ENCODE data around the gene GNE. TPM values are rescaled to one million over a fixed set of nuclear protein-coding genes. Genes with fewer than 3 reads are reported as not detected.

Gene GNE
- total and polyA plus RNA-seq, 10 of the 15 experiments (the other 5 are each of a cell fraction or from before 2014, with no cell fraction given) = 4.1 to 13.6 (median 10.7) TPM

GRCh38 chr9:36258208-36258995, at the start of gene GNE (continued):
- TF ChIP-seq, protein P1, sequence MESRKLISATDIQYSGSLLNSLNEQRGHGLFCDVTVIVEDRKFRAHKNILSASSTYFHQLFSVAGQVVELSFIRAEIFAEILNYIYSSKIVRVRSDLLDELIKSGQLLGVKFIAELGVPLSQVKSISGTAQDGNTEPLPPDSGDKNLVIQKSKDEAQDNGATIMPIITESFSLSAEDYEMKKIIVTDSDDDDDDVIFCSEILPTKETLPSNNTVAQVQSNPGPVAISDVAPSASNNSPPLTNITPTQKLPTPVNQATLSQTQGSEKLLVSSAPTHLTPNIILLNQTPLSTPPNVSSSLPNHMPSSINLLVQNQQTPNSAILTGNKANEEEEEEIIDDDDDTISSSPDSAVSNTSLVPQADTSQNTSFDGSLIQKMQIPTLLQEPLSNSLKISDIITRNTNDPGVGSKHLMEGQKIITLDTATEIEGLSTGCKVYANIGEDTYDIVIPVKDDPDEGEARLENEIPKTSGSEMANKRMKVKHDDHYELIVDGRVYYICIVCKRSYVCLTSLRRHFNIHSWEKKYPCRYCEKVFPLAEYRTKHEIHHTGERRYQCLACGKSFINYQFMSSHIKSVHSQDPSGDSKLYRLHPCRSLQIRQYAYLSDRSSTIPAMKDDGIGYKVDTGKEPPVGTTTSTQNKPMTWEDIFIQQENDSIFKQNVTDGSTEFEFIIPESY (IDR thresholded peaks at IDR 0.05) = no peak
- TF ChIP-seq PAX8 (IDR thresholded peaks at IDR 0.05) (no peak), MAX (IDR thresholded peaks at IDR 0.05; ENCODE audit: low read depth, low read length) (peak; percentile 94), ATF7 (IDR thresholded peaks at IDR 0.05; ENCODE audit: low read depth) (peak; percentile 54; the same call in 1 of the 2 replicates), CEBPB (IDR thresholded peaks at IDR 0.05; ENCODE audit: borderline replicate concordance in 1 of 2, low read depth in 2 of 2, low read length in 2 of 2) (no peak), E2F4 (IDR thresholded peaks at IDR 0.05; ENCODE audit: low read depth, low read length) (peak; percentile 61; the same call in 1 of the 2 replicates), NFXL1 (IDR thresholded peaks at IDR 0.05; ENCODE audit: borderline replicate concordance) (no peak), ASH2L (IDR thresholded peaks at IDR 0.05; ENCODE audit: borderline replicate concordance, low read depth) (no peak), NFYA (IDR thresholded peaks at IDR 0.05; ENCODE audit: borderline replicate concordance, low read depth, low read length) (no peak), POLR2AphosphoS2 (IDR thresholded peaks at IDR 0.05; ENCODE audit: low read depth, low read length) (peak; percentile 96), ESRRA (IDR thresholded peaks at IDR 0.05; ENCODE audit: low read length) (peak; percentile 84), WRNIP1 (IDR thresholded peaks at IDR 0.05; ENCODE audit: borderline replicate concordance, low read depth, low read length) (0 out of 2 replicates have a peak, but pooled peaks have one; percentile 85), RCOR1 (conservative IDR thresholded peaks at IDR 0.05; ENCODE audit: low read depth, low read length) (peak; percentile 83; the same call in 1 of the 2 replicates), SMARCA5 (IDR thresholded peaks at IDR 0.05) (peak; percentile 64; the same call in 1 of the 2 replicates), NFIC (IDR thresholded peaks at IDR 0.05; ENCODE audit: low read depth, low read length) (no peak)
- TF ChIP-seq, protein P2, sequence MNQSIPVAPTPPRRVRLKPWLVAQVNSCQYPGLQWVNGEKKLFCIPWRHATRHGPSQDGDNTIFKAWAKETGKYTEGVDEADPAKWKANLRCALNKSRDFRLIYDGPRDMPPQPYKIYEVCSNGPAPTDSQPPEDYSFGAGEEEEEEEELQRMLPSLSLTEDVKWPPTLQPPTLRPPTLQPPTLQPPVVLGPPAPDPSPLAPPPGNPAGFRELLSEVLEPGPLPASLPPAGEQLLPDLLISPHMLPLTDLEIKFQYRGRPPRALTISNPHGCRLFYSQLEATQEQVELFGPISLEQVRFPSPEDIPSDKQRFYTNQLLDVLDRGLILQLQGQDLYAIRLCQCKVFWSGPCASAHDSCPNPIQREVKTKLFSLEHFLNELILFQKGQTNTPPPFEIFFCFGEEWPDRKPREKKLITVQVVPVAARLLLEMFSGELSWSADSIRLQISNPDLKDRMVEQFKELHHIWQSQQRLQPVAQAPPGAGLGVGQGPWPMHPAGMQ (IDR thresholded peaks at IDR 0.05; ENCODE audit: borderline replicate concordance) = no peak
- TF ChIP-seq, protein P3, sequence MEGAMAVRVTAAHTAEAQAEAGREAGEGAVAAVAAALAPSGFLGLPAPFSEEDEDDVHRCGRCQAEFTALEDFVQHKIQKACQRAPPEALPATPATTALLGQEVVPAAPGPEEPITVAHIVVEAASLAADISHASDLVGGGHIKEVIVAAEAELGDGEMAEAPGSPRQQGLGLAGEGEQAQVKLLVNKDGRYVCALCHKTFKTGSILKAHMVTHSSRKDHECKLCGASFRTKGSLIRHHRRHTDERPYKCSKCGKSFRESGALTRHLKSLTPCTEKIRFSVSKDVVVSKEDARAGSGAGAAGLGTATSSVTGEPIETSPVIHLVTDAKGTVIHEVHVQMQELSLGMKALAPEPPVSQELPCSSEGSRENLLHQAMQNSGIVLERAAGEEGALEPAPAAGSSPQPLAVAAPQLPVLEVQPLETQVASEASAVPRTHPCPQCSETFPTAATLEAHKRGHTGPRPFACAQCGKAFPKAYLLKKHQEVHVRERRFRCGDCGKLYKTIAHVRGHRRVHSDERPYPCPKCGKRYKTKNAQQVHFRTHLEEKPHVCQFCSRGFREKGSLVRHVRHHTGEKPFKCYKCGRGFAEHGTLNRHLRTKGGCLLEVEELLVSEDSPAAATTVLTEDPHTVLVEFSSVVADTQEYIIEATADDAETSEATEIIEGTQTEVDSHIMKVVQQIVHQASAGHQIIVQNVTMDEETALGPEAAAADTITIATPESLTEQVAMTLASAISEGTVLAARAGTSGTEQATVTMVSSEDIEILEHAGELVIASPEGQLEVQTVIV (IDR thresholded peaks at IDR 0.05; ENCODE audit: borderline replicate concordance, partially characterized antibody) = peak; percentile 51
- TF ChIP-seq, protein P4, sequence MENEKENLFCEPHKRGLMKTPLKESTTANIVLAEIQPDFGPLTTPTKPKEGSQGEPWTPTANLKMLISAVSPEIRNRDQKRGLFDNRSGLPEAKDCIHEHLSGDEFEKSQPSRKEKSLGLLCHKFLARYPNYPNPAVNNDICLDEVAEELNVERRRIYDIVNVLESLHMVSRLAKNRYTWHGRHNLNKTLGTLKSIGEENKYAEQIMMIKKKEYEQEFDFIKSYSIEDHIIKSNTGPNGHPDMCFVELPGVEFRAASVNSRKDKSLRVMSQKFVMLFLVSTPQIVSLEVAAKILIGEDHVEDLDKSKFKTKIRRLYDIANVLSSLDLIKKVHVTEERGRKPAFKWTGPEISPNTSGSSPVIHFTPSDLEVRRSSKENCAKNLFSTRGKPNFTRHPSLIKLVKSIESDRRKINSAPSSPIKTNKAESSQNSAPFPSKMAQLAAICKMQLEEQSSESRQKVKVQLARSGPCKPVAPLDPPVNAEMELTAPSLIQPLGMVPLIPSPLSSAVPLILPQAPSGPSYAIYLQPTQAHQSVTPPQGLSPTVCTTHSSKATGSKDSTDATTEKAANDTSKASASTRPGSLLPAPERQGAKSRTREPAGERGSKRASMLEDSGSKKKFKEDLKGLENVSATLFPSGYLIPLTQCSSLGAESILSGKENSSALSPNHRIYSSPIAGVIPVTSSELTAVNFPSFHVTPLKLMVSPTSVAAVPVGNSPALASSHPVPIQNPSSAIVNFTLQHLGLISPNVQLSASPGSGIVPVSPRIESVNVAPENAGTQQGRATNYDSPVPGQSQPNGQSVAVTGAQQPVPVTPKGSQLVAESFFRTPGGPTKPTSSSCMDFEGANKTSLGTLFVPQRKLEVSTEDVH (IDR thresholded peaks at IDR 0.05; ENCODE audit: low read depth, partially characterized antibody) = no peak

Measured in GM12878 (cell line).